Daoy (cell line): ENCODE data around the gene TBC1D2. TPM values are rescaled to one million over a fixed set of nuclear protein-coding genes. Genes with fewer than 3 reads are reported as not detected.

ENCODE experiments used
- DNase-seq: peaks from one replicate; pipeline ENCODE4 v3.0.0-alpha.2; 2015; ENCODE audit warnings: low read depth
- total RNA-seq: library from RNA; depleted of rRNA; stranded (reverse); fragments of >200 nt; shearing (Covaris generic); gene quantifications from 2 replicates; pipeline ENCODE4 v1.2.3, GENCODE V29; 2014

The TBC1D2 gene
- total RNA-seq, 1 experiment from 2014 or later = 7.9 TPM

DNA sequence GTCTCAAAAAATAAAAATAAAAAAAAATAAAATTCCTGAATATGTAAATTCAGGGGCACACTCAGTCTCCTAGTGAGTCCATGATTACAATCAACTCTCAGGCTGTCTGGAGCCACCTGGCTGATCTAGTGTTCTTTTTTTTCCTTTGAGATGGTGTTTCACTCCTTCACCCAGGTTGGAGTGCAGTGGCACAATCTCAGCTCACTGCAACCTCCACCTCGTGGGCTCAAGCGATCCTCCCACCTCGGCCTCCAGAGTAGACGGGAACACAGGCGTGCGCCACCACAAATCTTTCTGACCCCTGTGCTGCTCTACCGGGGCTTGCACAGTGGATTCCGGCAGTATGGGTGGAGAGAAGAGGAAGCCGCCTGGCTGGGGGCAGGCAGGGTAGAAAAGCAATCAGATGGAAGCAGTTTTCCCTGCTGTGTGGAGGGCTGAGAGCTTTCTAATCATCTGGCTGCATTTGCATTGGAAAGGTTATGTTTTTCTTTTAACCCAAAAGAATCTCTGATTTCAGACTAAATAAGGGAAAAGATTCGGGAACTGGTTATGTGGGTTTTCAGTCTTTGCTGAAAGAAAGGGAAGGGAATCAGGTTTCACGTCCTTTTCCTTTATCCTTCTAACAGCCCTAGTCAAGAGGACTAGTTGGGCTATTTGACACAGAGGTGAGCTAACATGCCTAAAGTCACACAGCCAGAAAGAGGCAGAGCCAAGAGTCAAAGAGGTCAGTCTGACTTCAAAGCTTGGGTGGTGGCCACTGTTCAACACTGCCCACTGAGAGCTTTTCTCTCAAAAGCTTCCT, 36.7 kb downstream of the TBC1D2 start:
- no peak for DNase-seq

DNA sequence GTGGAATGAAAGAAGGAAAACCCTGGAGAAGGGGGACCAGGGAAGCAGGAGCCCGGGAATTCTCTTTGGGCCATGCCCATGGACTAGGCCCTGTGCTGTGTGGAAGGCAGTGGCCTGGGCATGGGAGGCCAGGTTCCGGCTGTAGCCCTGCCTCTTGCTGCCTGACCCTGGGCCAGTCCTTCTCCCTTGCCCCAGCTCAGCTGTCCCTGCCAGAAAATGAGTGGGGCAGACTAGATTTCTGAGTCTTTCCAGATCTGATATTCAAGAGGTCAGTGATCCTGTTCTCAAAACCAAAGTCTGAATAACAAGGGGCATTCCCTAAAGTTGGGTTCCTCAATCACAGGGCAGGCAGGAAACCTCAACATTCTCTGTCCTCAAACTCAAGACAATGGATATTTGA, 38.2 kb downstream of the TBC1D2 start:
- DNase-seq = no peak

DNA sequence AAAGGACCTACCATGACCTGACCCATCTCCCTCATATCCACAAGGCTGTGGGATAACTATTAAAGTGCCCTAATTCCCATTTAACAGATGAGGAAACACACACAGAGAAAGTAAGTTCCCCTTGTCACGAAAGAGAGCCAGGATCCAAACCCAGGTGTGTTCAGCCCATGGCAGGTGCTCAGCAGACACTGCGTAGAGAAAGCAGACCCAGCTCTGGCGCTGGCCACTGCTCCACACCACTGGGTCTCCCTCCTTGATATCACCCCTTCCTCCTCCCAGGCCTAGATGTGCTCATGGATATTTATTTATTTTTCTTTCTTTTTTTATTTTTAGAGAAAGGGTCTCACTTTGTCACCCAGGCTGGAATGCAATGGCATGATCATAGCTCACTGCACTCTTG, 39.1 kb downstream of the TBC1D2 start:
- no peak for DNase-seq

- DNase-seq = no peak
Measured at GRCh38 chr9:98215821-98216220, 39.6 kb downstream of the TBC1D2 start.

GRCh38 chr9:98215271-98215670, 40.2 kb downstream of the TBC1D2 start:
- no peak for DNase-seq

DNA sequence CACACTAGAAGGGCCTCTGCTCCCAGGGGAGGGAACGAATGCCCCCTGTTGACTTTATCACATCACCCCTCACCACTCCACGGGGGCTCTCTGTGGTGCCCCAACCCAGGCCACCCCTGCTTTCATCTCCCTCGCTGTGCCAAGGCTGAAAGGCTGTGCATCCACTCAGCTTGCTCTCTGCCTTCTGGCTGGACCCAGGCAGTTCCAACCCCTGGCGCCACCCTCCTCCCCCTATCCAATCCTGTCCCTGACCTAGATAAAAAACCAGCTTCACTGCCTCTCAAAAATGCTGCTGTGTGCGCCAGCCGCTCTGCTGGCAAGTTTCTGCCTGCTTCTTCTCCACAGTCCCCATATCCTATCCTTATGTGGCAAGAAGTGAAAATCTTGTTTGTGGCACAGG, 40.6 kb downstream of the TBC1D2 start:
- DNase-seq = no peak

GRCh38 chr9:98211260-98211659, 44.2 kb downstream of the TBC1D2 start:
- no peak for DNase-seq

DNA sequence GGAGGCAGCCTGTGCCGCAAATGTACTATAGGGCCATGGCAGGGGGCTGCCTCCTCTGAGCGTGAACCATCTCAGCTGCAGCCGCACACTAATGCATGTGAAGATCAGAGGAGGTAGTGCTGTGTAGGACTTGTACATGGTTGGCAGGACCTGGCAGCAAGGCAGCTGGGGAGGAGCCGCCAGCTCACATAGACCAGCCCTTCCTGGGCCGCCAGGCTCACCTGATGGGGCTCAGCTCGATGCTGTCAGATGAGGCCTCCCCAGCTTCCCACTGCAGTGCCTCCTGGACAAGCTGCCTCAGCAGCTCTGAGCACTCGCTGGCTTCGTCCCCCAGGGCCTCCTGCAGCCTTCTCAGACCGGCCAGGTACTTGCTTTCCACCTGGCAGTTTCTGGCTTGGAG, 45.0 kb downstream of the TBC1D2 start:
- DNase-seq = no peak

DNA sequence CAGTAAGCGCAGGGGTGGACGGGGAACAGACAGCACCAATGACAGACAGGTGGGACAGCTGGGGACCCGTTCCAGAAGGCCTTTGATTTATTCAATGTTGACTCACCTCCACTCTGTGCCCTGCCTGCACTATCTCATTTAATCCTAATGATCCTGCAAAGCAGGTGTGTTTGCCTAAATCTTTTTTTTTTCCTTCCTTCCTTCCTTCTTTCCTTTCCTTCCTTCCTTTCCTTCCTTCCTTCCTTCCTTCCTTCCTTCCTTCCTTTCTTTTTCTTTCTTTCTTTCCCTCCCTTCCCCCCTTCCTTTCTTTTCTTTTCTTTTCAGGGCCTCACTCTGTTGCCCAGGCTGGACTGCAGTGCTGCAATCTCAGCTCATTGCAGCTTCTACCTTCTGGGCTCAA, 45.9 kb downstream of the TBC1D2 start:
- DNase-seq = no peak

GRCh38 chr9:98208635-98209034, 46.8 kb downstream of the TBC1D2 start:
- DNase-seq = no peak

GRCh38 chr9:98207606-98208005, 47.8 kb downstream of the TBC1D2 start:
- no peak for DNase-seq

DNA sequence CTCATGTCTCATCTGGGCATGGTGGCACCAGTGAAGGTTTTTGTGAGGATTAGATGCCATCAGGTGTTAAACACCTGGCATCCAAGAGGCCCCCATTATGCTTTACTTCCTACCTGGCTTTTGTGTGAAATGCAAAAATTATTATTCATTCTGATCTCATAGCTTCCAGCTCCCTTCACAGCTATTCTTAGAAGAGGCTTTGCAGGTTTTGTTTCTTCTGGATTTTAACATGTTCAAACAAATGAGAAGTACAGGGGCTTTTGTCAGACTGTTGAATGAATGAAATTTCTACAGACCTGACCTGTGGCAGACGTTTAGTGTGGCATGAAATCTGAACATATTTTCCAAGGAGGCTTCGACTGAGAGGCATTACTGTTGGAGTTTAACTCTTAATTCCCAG, 48.7 kb downstream of the TBC1D2 start:
- no peak for DNase-seq

GRCh38 chr9:98204692-98205091, 50.8 kb downstream of the TBC1D2 start:
- DNase-seq = no peak

- DNase-seq = no peak
Measured at GRCh38 chr9:98203153-98203552, 52.3 kb downstream of the TBC1D2 start.

- no peak for DNase-seq
Measured at GRCh38 chr9:98202252-98202651, 53.2 kb downstream of the TBC1D2 start.

DNA sequence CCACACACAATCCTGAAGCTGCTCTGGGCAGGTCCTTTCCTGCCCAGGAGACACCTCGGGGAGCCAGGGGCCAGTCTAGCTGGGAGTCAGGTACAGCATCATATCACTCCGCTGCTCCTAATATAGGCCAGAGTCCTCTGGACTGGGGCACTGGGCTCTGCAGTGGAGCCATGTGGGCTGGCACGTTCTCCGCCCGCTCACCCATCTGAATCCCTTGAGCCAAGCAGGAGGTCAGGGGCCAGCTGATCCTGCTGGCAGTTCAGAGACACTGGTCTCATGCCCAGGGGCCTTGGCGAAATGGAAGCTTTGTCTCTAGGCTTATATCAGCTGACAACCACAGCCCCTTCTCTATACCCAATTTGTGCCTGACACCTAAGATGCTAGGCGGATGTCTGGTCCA, 53.7 kb downstream of the TBC1D2 start:
- DNase-seq = no peak

GRCh38 chr9:98201102-98201501, 54.3 kb downstream of the TBC1D2 start:
- DNase-seq = no peak

DNA sequence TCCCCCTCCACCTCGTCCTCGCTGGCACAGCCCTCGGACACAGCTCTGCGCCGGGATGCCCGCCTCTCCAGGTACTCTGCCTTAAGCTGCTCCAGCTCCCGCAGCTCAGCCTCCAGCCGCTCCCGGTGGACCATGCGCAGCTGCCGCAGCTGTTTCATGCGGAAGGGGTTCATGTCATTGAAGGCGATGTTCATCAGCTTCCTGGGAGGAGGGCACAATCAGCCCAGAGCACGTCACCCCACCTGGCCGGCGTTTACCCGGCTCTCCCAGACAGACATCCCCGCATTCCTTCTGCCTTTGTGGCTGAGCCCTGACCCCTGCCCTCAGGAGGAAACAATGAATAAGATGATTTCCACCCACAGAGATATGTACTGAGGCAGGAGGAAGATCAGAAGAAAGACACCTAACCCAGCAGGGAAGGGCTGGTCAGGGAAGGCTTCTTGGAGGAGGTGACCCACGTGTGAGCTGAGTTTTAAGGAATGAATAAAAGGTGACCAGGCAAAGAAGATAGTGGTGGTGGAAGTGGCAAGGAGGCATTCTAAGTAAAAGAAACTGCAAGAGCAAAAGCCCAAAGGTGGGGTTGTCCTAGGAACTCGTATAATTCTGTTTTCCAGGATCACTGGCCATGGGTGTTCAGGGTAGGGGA, 55.9 kb downstream of the TBC1D2 start:
- DNase-seq = no peak

- no peak for DNase-seq
Measured at GRCh38 chr9:98195671-98196070, 59.8 kb downstream of the TBC1D2 start.

GRCh38 chr9:98193336-98193944, 62.0 kb downstream of the TBC1D2 start:
- no peak for DNase-seq

- peak; percentile 87 for DNase-seq
Measured at GRCh38 chr9:98192503-98193335, 62.7 kb downstream of the TBC1D2 start, which contains the start of gene CORO2A. Gene CORO2A, minus strand, starts transcription at chr9:98192637. Its CDS starts 34,977 bp downstream, at chr9:98157660.
